Measurements from ENCODE around the gene CCDC57.

Gene CCDC57

GRCh38 chr17:82114447-82114846 lies 98.2 kb downstream of the CCDC57 start:
- H3K4me3 ChIP-seq (ENCODE audit: low read depth, low read length), result no peak overlapping the region
- TF ChIP-seq CTCF (IDR thresholded peaks at IDR 0.05; ENCODE audit: borderline replicate concordance, insufficient read depth, low read depth, low read length), result no peak

- no peak overlapping the region for H3K4me3 ChIP-seq (ENCODE audit: low read depth, low read length)
Measured at GRCh38 chr17:82113941-82114340, 98.7 kb downstream of the CCDC57 start.

GRCh38 chr17:82113422-82113821 lies 99.2 kb downstream of the CCDC57 start:
- H3K4me3 ChIP-seq (ENCODE audit: low read depth, low read length), result no peak overlapping the region
- TF ChIP-seq CTCF (IDR thresholded peaks at IDR 0.05; ENCODE audit: borderline replicate concordance, insufficient read depth, low read depth, low read length), result no peak

More at GRCh38 chr17:82113941-82114340, 98.7 kb downstream of the CCDC57 start:
- no peak for TF ChIP-seq CTCF (IDR thresholded peaks at IDR 0.05; ENCODE audit: borderline replicate concordance, insufficient read depth, low read depth, low read length)

GRCh38 chr17:82112914-82113311 lies 99.7 kb downstream of the CCDC57 start:
- no peak for TF ChIP-seq CTCF (IDR thresholded peaks at IDR 0.05; ENCODE audit: borderline replicate concordance, insufficient read depth, low read depth, low read length)
- H3K4me3 ChIP-seq (ENCODE audit: low read depth, low read length), result no peak overlapping the region

- TF ChIP-seq CTCF (IDR thresholded peaks at IDR 0.05; ENCODE audit: borderline replicate concordance, insufficient read depth, low read depth, low read length), result no peak
- no peak overlapping the region for H3K4me3 ChIP-seq (ENCODE audit: low read depth, low read length)
Measured at GRCh38 chr17:82112181-82112913, 100.3 kb downstream of the CCDC57 start.

GRCh38 chr17:82110298-82110697 lies 102.3 kb downstream of the CCDC57 start:
- no peak overlapping the region for H3K4me3 ChIP-seq (ENCODE audit: low read depth, low read length)
- no peak for TF ChIP-seq CTCF (IDR thresholded peaks at IDR 0.05; ENCODE audit: borderline replicate concordance, insufficient read depth, low read depth, low read length)

- TF ChIP-seq CTCF (IDR thresholded peaks at IDR 0.05; ENCODE audit: borderline replicate concordance, insufficient read depth, low read depth, low read length), result no peak
- H3K4me3 ChIP-seq (ENCODE audit: low read depth, low read length), result no peak overlapping the region
Measured at GRCh38 chr17:82108961-82109475, 103.6 kb downstream of the CCDC57 start.

Data from GM12875 (cell line).